ENCODE data around the gene MYOZ2.

Gene MYOZ2

DNA sequence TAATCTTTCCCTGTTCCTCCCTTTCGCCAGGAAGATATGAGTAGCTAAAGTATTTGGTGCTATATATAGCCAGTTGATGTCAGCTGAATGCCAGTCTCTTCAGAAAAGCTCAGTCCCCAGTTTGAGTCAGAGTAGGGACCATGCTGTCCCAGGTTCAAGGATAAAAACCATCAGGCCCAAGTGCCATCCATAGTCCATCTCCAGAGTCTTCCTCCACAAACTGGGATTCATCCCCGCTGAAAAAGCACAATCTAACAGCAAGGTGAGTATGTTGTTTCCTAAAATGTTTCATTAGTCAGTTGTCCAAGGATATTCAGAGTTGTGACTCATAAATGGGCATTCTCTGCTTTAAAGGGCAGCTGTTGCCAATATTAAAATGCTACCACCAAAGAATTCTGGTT is at the start of gene MYOZ2:
MYOZ2 (plus strand) TSS at position 112 of the 401 bp plus-strand sequence. CDS start 694 bp downstream, outside the sequence.
- DNase-seq: no peak

- DNase-seq: no peak
Observed at GRCh38 chr4:119087121-119087520, 48.5 kb upstream of the MYOZ2 start.

- no peak for DNase-seq
Observed at GRCh38 chr4:119087656-119088055, 48.0 kb upstream of the MYOZ2 start.

GRCh38 chr4:119093042-119093827 is 42.4 kb upstream of the MYOZ2 start:
- DNase-seq: no peak

GRCh38 chr4:119097282-119097900 is 38.2 kb upstream of the MYOZ2 start:
- DNase-seq: no peak

DNA sequence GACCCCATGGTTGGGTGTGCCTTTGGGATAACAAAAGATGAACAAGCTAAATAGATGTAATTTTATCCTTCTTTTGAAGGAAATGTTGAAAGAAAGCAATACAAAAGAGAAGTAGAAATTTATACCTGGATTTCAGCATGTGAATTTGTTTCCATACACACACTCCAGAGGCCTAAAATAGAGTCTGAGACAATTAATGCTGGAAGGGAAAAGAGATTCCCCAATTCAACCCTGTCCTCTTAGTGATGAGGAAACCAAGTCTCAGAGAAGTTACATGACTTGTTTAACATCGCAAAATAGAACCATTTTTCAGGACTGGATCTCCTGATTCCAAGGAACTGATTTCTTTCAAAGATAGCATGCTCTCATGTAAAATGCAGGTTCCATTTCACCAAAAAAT is 37.3 kb upstream of the MYOZ2 start:
- no peak for DNase-seq

DNA sequence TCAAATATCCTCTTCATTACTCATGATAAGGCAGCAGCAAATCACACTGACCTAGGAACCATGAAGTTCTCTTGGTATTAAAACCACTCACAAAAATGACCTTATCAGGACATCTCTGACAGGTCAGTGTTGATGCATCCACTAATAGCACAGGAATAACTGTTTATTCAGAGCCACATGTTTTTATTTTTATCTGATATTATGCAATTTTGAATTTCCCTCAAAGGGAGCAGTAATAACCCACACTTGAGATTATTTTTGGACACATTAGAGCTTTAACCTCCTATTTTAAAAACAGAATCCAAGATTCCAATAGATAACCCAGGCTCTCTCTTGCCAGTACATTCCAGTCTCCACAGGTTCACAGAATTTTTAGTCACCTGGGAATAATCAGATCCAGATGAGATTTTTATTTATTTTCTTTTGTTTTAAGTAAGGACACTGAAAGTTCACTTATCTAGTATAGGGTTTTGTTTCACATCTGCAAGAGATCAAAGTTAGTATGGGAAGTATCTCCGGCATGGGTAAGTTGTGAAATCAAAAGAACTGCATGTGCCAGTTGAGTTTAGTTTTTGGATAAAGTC is 36.3 kb upstream of the MYOZ2 start:
- no peak for DNase-seq

DNA sequence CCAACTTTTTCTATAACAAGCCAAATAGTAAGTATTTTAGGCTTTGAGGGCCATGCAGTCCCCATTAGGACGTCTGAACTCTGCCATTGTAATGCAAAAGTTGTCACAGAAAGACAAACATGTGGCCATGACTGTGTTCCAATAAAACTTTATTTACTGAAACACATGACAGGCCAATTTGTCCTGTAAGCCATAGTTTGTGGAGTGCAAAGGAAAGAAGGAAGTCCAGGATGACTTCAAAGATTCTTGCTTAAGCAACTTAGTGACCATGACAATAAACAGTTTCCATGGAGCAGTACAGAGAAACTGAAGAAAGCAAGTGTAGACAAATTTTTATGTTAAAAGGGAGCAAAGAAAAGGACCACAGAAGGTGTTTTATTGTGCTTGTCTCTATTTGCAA is 35.0 kb upstream of the MYOZ2 start:
- DNase-seq: no peak

GRCh38 chr4:119103263-119103662 is 32.4 kb upstream of the MYOZ2 start:
- no peak for DNase-seq

- no peak for DNase-seq
Observed at GRCh38 chr4:119104644-119105273, 30.9 kb upstream of the MYOZ2 start.

DNA sequence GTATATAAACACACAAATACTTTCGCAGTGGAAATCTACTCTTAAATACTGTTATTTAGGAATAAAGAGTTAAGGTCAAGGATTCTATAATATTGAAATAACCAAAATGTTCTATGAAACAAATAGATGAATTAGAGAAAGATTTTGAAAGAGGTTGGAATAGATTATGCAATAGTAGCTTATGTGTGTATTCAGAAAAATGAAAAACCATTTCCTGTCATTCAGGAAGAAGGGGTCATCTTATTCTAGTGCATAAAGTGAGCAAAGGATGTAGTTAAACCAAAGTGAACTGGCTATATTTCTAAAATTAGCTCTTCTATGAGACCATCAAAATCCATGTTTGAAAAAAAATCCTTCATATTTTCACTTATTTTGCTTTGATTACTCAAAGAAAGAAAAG is 30.0 kb upstream of the MYOZ2 start:
- DNase-seq: no peak

DNA sequence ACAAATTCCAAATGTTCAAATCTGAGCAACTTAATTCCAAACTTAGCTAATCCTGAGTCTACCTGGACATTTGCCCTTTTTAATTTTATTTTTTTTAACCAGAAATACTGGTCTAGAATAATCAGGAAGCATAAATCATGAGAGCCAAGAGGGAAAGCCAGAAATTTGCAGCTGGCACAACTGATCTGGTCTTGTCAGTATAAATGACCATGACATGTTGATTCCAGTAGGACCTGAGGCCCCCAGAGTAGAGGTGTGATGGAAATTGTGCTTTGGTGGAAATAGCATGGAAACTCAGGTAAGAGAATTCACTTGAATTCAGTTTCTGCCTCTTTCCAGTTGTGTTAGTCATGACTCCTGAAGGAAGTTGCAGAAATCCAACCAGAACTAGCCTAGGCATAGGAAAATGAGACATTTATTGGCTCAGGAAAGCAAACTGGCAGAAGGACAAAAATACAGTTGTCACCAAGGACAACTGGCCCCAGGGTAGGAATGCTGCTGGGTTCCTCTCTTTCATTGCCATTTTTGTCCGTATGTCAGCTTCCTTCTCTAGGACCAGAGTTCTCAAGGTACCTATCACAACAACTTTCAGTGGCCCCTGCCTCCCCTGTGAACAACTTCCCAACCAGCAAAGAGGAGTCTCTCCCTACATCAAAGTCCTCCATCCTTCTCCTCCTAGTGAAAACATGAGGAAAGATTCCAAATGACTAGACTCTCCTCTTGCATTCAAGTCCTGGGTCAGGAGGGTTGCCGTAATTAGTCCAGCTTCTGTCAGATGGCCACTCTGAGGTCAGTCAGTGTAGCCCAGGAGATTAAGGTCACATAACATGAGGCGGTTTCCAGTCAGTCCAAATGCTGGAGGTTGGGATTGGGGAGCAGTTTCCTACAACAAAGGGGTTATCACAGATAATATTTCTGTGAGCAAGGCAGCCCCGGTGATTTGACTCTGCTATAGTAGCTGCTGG is 29.3 kb upstream of the MYOZ2 start:
- no peak for DNase-seq

DNA sequence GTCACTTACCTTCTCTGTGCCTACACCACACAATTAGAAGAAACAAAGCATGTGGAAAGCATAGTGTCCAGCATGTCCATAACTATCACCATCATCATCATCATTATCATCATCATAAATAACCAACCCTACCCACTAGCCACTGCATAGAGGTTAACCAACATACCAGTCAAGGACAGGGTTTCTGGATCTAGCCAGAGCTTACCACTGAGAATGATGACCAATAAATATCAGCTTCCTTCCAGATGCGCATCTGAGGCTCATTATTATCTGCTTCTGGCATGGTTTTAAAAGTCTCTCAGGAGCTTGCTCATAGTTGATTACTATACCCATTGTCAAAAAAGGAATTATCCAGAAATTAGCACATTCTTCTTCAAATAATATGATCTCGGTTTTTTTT is 25.5 kb upstream of the MYOZ2 start:
- DNase-seq: no peak

- no peak for DNase-seq
Observed at GRCh38 chr4:119111296-119111695, 24.3 kb upstream of the MYOZ2 start.

DNA sequence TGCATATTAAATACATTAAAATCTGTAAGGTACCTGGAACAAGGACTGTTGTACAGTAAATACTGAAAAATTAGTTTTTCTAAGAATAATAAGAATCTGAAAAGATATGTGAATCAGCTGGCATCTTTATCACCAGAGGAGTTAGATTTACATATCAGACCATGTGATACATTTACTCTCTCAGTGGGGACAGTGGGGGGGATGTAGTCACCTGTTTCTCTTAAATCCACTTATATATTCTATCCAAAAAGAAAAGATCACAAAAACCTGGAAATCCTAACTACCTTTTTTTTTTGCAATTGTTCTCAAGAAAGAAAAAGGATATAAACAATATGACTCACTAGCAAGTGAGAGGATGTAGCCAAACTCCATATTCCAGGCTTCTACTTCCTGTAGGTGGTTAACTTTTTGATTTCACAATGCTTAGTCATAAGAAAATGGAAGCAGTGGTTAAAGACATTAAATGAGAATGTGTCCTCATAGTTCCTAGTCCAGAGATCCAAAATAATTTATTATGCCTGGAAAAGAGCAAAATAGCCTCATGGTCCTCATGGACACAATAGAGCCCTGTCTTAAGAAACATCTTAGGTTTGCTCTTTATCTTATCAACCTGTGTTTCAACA is 22.5 kb upstream of the MYOZ2 start:
- DNase-seq: no peak

GRCh38 chr4:119116021-119116420 is 19.6 kb upstream of the MYOZ2 start:
- no peak for DNase-seq

DNA sequence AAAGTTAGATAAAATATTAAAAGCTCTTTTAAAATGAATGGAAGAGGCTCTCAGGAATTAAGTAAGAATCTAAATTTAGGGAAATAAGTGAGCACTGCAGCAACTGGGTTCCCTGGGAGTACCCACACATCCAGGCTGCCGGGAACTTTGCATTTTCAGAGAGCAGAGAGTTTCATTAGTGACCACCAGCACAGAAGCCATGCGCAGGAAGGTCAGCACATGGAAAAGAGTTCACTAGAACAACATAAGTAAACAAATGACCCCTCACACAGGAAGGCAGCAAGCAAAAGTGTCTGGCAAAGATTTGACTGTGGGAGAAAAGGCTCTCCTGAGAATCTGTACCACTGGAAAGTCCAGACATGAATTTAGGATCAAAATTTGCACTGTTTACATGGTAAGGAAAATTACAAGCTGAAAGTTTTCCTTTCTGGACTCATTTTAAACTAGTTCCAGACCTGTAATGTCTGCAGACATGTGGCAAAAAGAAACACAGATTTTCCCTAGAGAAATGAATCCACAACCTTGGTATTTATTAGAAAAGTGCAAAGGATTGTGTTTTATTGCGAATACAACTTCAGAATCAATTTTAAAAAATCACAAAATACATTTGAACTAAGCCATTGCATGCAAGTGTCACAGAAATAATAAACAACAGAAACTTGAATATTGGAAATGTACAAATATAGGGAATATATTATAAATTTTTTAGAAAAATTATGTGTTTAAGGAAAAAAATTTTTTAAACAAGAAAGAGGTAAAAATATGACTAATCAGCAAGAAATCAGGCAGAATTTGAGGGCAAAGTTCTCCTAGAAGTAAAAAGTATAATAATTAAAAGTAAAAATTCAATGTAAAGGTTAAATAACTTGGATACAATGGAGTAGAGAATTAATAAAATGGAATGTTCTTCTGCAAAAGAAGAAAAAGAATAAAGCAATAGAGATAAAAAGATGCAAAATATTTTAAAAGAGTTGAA is 18.4 kb upstream of the MYOZ2 start:
- no peak for DNase-seq

- DNase-seq: no peak
Observed at GRCh38 chr4:119118397-119118796, 17.2 kb upstream of the MYOZ2 start.

- DNase-seq: no peak
Observed at GRCh38 chr4:119124352-119124751, 11.3 kb upstream of the MYOZ2 start.

DNA sequence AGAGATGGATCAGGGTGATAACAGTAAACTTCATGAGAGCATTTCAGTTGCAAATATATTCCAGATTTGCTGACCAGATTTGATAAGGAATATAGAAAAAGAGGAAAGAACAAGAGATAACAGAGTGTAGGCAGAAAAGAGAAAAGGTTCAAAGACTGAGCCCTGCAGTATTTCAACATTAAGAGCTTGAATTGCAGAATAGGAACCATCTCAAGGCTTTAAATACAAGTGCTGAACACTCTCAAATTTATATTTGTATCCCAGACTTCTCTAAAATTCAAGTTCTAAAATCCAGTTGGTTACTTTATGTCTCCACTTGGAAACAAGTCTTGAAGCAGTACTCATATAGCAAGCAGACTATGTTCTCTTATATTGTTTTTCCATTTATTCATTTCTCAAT is 9.7 kb upstream of the MYOZ2 start:
- DNase-seq: no peak

DNA sequence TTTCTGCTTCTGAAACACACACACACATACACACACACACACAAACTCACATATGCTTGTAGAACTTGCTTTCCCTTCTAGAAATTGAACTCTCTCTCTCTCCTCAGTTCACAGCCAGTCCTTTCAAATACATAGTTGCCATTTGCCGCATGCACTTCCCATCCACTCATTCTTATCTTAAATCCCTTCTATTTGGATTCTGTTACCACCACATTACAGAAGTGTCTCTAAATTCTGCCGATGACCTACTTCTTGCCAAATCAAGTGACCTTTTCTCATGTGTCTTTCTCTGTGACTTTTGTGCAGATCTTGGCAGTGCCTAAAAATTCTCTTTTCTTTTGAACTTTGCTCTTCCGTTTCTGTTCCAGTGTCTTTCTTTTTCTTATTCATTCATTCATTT is 7.5 kb upstream of the MYOZ2 start:
- DNase-seq: no peak
